ENCODE data around the gene HSPB6.
"Not testable (repeated sequence)": the region's sequence is repeated elsewhere in the genome, so short reads cannot be mapped to it uniquely, and the experiment has no call there.

HSPB6 gene, protein sequence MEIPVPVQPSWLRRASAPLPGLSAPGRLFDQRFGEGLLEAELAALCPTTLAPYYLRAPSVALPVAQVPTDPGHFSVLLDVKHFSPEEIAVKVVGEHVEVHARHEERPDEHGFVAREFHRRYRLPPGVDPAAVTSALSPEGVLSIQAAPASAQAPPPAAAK

GRCh38 chr19:35756377-35757230 is at the start of gene HSPB6:
Gene HSPB6, minus strand, starts transcription at chr19:35757029. Its CDS starts 21 bp downstream, at chr19:35757008.
- no peak for DNase-seq

- DNase-seq, result no peak
Measured at GRCh38 chr19:35806597-35806996, 49.8 kb upstream of the HSPB6 start.

- DNase-seq, result peak; percentile 72
Measured at GRCh38 chr19:35805526-35806102, 48.8 kb upstream of the HSPB6 start.

DNA sequence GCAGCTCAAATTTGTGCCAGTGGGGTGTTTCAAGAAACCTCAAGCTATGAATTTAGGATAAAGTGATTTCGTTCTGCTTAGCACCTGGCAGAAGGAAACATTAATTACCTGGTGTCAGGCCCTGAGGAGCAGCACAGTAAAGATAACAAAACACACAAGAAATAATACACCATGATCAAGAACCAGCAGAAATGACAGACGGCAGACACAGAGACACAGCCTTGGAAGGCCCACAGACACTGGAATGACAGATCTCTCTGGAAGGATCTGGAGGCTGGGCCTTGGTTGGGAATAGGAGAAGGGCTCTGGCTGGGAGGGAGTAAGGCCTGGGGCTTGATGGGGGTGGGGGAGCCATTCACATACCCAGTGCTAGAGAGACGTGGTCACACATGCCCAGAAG is 45.0 kb upstream of the HSPB6 start:
- no peak for DNase-seq

DNA sequence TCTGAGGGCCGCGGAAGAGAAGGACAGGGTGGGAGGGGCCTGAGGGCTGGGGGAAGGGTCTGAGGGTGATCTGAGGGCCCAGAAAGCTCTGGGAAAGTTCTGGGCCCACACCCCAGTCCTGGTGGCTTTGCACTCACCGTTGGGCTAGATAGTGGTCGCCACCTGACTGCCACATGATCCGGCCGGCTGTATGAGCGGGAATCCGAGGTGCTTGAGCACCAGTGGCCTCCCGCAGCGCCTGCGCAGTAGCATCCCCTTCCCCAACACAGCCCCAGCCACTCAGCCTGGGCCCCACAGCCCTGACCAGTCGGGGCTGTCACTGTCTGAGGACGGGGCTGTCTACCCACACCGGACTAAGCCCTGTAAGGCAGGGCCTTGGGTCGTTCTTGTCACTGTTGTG is 40.8 kb upstream of the HSPB6 start:
- no peak for DNase-seq

GRCh38 chr19:35796645-35797542 is 40.1 kb upstream of the HSPB6 start:
- DNase-seq, result no peak

GRCh38 chr19:35795564-35795963 is 38.7 kb upstream of the HSPB6 start:
- DNase-seq, result not testable (repeated sequence)

DNA sequence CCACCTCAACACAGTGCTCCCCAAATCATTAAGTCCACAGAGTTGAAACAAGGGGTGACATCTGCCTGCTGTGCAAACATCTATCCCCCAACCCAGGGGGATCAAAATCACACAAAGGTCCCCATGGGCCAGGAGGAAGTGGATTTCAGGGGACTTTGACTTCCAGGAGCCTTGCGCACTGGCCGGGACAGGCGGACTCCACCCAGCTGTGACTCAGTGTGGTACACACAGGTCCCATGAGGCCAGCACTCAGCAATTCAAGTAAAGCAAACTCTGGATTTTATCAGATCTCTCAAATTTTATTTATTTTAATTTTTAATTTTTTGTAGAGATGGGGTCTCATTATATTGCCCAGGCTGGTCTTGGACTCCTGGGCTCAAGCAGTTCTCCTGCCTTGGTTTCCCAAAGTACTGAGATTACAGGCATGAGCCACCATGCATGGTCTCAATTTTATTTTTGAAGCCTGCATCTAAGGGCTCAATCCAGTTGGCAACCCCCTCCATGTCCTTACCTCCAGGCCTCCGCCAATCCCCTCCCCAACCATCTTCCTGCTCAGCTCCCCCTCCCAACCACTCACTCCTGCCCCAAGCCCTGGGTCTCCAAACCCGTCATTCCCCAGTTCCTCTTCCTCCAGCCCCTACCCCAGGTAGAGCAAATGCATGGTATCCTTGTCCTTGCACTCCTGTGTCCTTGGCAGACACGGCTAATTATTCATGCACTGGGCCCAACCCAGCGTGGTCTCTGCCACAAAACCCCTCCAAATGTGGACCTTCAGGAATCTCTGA is 36.7 kb upstream of the HSPB6 start:
- DNase-seq, result no peak

DNA sequence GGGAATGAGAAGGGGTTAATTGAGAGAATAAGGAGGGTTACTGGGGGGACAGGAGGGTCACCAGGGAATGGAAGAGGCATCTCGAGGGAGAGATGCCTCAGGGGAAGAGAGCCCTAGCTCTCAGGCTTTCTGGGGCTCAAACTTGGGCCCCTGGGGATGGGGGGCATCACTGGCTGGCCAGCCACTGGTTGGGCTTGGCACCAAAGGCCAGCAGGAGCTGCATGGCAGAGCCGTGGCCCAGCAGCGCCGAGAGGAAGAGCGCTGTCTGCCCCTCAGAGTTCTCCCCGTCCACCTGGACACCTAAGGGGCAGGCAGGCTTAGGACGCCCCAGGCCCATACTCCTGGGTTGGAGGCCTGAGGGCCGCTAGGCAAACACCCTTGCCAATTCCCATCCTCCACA is 36.1 kb upstream of the HSPB6 start:
- no peak for DNase-seq

GRCh38 chr19:35792312-35792711 is 35.5 kb upstream of the HSPB6 start:
- DNase-seq, result no peak

- no peak for DNase-seq
Measured at GRCh38 chr19:35791814-35792279, 35.0 kb upstream of the HSPB6 start.

DNA sequence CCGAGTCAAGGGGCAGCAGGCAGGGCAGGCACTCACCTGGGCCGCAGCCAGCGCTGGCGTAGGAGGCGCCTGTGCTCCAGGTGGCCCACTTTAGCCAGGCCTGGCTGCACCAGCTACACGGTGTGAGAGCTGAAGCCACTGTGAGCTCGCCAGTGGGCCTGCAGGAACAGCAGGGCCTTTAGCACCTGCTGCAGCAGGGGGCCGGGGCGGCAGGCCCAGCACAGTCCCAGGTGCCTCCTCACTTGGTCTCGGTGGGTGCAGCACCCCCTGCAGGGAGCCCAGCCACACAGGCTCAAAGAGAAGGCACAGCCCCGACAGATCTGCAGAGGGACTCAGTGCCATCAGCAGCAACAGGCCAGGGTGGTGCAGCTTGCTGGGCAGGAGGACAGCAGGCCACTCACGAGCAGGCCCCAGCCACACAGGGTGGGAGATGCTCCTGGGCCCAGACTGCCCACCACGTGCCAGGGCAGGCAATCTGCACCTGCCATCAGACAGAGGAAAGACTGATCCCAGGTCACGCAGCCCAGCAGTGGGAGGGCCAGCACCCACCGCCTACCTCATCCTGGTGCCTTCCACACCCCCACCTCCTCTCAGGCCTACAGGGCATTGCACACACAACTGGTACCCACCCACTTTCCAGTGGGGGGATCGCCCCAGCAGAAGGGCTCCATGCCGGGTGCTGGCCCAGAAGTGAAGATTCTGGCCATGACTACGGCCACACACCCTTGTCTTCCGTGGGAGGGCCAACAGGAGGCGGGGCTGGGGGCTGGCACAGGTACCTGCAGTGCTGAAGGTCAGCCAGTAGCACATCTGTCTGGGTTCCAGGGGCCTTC is 34.4 kb upstream of the HSPB6 start:
- DNase-seq, result peak; percentile 6

- DNase-seq, result no peak
Measured at GRCh38 chr19:35789978-35790944, 33.4 kb upstream of the HSPB6 start.

- no peak for DNase-seq
Measured at GRCh38 chr19:35789195-35789977, 32.6 kb upstream of the HSPB6 start.

GRCh38 chr19:35788205-35788960 is 31.6 kb upstream of the HSPB6 start:
- no peak for DNase-seq

DNA sequence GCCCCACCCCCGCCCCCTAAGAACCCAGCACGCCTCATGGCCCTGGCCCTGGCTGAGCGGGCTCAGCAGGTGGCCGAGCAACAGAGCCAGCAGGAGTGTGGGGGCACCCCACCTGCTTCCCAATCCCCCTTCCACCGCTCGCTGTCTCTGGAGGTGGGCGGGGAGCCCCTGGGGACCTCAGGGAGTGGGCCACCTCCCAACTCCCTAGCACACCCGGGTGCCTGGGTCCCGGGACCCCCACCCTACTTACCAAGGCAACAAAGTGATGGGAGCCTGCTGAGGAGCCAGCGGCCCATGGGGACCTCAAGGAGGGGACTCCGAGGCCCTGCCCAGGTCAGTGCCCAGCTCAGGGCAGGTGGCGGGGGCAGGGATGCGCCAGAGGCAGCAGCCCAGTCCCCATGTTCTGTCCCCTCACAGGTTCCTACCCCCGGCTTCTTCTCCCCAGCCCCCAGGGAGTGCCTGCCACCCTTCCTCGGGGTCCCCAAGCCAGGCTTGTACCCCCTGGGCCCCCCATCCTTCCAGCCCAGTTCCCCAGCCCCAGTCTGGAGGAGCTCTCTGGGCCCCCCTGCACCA is 30.5 kb upstream of the HSPB6 start:
- DNase-seq, result no peak

- no peak for DNase-seq
Measured at GRCh38 chr19:35786299-35787160, 29.7 kb upstream of the HSPB6 start.

All from NCI-H1092 treated with DMSO at 0.1 percent for 48 hours (cell line).